ENCODE measurements around the gene UMAD1.

GRCh38 chr7:7785344-7785973, 144.9 kb downstream of the UMAD1 start:
- TF ChIP-seq, protein P1, sequence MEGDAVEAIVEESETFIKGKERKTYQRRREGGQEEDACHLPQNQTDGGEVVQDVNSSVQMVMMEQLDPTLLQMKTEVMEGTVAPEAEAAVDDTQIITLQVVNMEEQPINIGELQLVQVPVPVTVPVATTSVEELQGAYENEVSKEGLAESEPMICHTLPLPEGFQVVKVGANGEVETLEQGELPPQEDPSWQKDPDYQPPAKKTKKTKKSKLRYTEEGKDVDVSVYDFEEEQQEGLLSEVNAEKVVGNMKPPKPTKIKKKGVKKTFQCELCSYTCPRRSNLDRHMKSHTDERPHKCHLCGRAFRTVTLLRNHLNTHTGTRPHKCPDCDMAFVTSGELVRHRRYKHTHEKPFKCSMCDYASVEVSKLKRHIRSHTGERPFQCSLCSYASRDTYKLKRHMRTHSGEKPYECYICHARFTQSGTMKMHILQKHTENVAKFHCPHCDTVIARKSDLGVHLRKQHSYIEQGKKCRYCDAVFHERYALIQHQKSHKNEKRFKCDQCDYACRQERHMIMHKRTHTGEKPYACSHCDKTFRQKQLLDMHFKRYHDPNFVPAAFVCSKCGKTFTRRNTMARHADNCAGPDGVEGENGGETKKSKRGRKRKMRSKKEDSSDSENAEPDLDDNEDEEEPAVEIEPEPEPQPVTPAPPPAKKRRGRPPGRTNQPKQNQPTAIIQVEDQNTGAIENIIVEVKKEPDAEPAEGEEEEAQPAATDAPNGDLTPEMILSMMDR (IDR thresholded peaks at IDR 0.05; ENCODE audit: insufficient read depth, low read depth, low read length), result no peak
- TF ChIP-seq EZH2 (IDR thresholded peaks at IDR 0.05; ENCODE audit: insufficient read depth, low read length), result no peak
